Measurements from ENCODE around the gene AK9.

AK9 gene

DNA sequence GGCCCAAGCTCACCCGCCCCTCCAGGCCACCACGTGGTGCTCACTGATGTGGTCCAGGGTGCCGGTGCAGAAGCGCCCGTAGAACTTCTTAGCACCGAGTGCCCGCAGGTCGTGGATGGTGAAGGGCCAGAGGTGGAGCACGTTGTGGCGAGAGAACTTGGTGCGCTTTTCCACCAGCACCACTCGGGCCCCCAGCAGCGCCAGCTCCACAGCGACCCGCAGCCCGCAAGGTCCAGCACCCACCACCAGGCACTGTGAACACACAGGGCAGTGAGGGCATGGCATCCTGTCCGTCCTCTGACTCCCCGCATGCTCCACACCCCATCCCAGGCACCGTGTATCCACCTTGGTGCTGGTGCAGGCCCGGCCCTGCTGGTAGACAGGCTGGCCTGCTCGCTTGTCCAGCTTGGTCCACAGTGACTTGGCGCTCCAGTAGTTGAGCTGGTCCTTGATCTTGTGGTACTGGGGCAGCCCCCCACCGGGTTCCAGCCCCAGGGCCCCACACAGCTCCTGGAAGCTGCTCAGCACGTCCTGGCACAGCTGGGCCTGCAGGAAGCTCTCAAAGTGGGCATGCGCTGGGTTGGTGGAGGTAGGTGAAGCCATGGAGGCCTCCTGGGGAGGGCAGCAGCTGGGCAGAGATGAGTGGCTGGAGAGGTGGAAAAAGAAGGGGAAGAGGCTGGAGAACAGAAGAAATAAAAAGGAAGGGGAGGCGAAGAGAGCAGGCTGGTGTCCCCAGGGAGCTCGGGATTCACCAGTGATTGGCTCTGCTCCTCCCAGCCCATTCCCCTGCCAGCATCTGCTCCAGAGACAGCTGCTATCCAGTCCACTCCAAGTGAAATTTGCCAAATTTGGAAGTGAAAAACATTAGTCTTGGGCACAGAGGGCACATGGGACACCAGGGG lies 237.2 kb downstream of the AK9 start:
- intact Hi-C loops (cut with DNase I; ENCODE audit: low total_unique reads): loop anchor here (2.0 kb wide), 1 partner anchor 29 kb away; the partner anchor contains the start of gene ZBTB24
- H3K4me3 ChIP-seq: peak overlapping the region; percentile 77 to 79
- H3K4me1 ChIP-seq: peaks cover 0 to 29% (median 27%) of the 10 kb centered on the region in 4 donors
- peak in 1 of 2 donors; percentile 60 for DNase-seq
- H3K36me3 ChIP-seq: peaks cover 0 to 32% (median 29%) of the 10 kb centered on the region in 3 donors
- H3K9me3 ChIP-seq: no peaks in the 10 kb centered on the region
- no peaks in the 10 kb centered on the region for H3K27me3 ChIP-seq
- peak overlapping the region; percentile 86 for H3K27ac ChIP-seq
- TF ChIP-seq, protein P1, sequence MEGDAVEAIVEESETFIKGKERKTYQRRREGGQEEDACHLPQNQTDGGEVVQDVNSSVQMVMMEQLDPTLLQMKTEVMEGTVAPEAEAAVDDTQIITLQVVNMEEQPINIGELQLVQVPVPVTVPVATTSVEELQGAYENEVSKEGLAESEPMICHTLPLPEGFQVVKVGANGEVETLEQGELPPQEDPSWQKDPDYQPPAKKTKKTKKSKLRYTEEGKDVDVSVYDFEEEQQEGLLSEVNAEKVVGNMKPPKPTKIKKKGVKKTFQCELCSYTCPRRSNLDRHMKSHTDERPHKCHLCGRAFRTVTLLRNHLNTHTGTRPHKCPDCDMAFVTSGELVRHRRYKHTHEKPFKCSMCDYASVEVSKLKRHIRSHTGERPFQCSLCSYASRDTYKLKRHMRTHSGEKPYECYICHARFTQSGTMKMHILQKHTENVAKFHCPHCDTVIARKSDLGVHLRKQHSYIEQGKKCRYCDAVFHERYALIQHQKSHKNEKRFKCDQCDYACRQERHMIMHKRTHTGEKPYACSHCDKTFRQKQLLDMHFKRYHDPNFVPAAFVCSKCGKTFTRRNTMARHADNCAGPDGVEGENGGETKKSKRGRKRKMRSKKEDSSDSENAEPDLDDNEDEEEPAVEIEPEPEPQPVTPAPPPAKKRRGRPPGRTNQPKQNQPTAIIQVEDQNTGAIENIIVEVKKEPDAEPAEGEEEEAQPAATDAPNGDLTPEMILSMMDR (IDR thresholded peaks at IDR 0.05): no peak

DNA sequence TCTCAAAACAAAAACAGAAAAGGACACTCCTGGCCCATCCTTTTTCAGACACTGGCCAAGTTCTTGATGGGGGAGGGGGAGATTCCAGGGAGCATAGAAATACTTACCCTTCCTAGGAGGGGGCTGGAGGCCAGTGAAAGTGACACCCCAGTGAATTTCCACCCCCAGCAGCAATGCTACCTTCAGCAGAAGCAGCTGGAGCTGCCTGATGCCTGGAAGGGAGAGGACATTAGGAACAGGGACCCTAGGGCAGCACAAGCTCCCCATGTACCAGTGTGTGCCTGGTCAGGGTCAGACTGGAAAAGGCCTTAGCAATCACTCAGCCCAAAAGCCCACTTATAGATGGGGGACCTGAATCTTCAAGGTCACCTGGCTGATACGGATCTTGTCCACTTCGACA lies 237.8 kb downstream of the AK9 start:
- H3K9me3 ChIP-seq: no peaks in the 10 kb centered on the region
- TF ChIP-seq, protein P1 (IDR thresholded peaks at IDR 0.05): no peak
- DNase-seq: no peak
- peaks cover 0 to 29% (median 27%) of the 10 kb centered on the region in 4 donors for H3K4me1 ChIP-seq
- H3K4me3 ChIP-seq: no peak overlapping the region
- intact Hi-C loops (cut with DNase I; ENCODE audit: low total_unique reads): no loop called here
- H3K27me3 ChIP-seq: no peaks in the 10 kb centered on the region
- H3K27ac ChIP-seq: peak overlapping the region in 1 of 2 donors; percentile 86
- H3K36me3 ChIP-seq: peaks cover 0 to 39% (median 31%) of the 10 kb centered on the region in 3 donors

DNA sequence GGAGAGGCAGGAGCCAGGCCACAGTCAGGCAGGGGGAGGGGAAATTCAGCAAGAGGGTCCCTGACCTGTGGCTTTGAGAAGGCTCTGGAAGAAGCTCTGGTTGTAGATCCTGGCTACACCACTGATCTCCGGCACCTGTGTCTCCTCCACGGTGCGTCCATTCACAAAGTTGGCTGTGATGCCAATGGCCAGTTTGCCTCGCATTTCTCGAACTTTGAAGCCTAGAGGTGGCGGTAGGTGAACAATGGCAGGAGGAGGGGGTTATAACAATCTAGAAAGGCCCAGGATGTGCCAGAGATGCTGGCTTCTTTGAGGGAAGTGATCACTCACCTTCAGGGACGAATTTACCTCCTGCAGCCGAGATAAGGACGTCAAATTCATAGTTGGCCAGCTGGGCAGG lies 238.8 kb downstream of the AK9 start:
- TF ChIP-seq, protein P1 (IDR thresholded peaks at IDR 0.05): no peak
- no peaks in the 10 kb centered on the region for H3K9me3 ChIP-seq
- intact Hi-C loops (cut with DNase I; ENCODE audit: low total_unique reads): no loop called here
- no peak overlapping the region for H3K4me3 ChIP-seq
- H3K4me1 ChIP-seq: peaks cover 0 to 29% (median 27%) of the 10 kb centered on the region in 4 donors
- H3K27ac ChIP-seq: no peak overlapping the region
- no peaks in the 10 kb centered on the region for H3K27me3 ChIP-seq
- H3K36me3 ChIP-seq: peaks cover 3 to 47% (median 34%) of the 10 kb centered on the region in 3 donors
- no peak for DNase-seq

DNA sequence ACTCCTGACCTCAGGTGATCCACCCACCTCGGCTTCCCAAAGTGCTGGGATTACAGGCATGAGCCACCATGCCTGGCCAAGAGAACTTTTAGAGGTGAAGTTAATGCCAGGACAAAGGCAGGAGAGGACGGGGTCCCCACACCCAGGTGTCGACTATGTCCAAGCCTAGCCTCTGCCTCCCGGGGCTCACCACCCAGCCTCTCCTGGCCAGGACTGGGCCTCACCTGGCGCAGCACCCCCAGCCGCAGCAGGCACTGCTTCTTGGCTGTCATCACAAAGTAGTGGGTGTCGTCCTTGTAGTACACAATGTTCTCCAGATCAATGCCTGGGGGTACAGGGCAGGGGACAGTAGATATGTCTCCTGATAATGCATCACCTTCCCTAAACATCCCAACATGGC lies 239.6 kb downstream of the AK9 start:
- no peaks in the 10 kb centered on the region for H3K9me3 ChIP-seq
- H3K4me3 ChIP-seq: no peak overlapping the region
- peaks cover 0 to 22% (median 20%) of the 10 kb centered on the region in 4 donors for H3K4me1 ChIP-seq
- H3K36me3 ChIP-seq: peaks cover 11 to 55% (median 42%) of the 10 kb centered on the region in 3 donors
- H3K27ac ChIP-seq: no peak overlapping the region
- TF ChIP-seq, protein P1 (IDR thresholded peaks at IDR 0.05): no peak
- intact Hi-C loops (cut with DNase I; ENCODE audit: low total_unique reads): no loop called here
- no peak for DNase-seq
- H3K27me3 ChIP-seq: no peaks in the 10 kb centered on the region

DNA sequence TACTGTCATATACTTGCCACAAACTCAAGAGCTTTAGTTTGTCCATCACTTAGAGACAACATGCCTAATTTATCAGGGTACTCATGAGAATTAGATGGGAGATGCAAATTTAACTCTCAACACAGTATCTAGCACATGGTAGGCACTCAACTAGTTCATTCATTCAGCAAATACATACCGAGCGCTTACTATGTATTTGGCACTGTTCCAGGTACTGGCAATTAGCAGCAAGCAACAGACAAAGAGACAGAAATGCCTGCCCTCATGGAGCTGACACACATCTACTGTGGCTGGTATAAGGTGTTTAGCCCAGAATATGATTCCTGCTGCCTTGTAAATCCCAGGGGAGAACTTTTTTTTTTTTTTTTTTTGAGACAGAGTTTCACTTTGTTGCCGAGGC lies 240.2 kb downstream of the AK9 start:
- no peaks in the 10 kb centered on the region for H3K9me3 ChIP-seq
- peaks cover 14 to 60% (median 47%) of the 10 kb centered on the region in 3 donors for H3K36me3 ChIP-seq
- H3K27me3 ChIP-seq: no peaks in the 10 kb centered on the region
- peaks cover 0 to 18% (median 18%) of the 10 kb centered on the region in 4 donors for H3K4me1 ChIP-seq
- TF ChIP-seq, protein P1 (IDR thresholded peaks at IDR 0.05): no peak
- intact Hi-C loops (cut with DNase I; ENCODE audit: low total_unique reads): no loop called here
- H3K27ac ChIP-seq: no peak overlapping the region
- no peak for DNase-seq
- no peak overlapping the region for H3K4me3 ChIP-seq
